ENCODE results near the gene MERTK.

DNA sequence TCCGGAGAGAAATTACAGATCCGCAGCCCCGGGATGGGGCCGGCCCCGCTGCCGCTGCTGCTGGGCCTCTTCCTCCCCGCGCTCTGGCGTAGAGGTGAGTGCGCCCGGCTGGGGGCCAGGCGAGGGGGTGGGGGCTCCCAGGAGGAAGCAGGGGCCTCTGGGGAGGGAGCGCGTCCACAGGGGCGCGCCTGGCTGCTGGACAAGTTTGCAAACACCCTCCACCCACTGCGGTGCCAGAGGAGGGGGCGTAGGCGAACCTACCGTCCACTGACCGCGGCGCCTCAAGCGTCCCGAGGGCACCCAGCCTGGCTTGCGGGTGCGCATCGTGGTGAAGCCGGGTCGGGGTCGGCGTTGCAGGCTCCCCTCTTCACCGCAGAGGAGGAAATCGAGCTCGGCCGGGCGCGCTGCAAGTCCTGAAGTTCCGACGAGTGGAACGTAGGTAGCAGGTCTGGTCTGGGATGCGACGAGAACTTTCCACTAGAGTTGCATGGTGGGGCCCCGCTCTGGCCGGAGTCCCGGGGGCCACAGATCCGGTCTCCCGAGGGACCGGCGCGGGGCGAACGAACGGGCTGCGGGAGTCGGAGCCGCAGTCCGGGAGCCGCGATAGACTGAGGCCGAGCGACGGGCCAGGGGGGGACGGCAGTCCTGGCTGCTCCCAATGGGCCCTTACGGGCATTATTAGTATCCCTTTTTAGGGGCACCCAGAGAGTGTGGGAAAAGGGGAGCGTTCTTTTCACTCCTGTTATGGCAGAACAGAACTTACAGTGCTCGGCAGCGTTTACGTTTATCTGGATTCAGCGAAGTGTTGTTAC, 502 bp downstream of the MERTK start:
- TF ChIP-seq, protein P1, sequence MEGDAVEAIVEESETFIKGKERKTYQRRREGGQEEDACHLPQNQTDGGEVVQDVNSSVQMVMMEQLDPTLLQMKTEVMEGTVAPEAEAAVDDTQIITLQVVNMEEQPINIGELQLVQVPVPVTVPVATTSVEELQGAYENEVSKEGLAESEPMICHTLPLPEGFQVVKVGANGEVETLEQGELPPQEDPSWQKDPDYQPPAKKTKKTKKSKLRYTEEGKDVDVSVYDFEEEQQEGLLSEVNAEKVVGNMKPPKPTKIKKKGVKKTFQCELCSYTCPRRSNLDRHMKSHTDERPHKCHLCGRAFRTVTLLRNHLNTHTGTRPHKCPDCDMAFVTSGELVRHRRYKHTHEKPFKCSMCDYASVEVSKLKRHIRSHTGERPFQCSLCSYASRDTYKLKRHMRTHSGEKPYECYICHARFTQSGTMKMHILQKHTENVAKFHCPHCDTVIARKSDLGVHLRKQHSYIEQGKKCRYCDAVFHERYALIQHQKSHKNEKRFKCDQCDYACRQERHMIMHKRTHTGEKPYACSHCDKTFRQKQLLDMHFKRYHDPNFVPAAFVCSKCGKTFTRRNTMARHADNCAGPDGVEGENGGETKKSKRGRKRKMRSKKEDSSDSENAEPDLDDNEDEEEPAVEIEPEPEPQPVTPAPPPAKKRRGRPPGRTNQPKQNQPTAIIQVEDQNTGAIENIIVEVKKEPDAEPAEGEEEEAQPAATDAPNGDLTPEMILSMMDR (IDR thresholded peaks at IDR 0.05; ENCODE audit: low read length) = no peak
- TF ChIP-seq EZH2phosphoT487 (IDR thresholded peaks at IDR 0.05; ENCODE audit: low read length) = no peak
- no peak for TF ChIP-seq EZH2 (optimal IDR thresholded peaks at IDR 0.05; ENCODE audit: low read depth, low read length)

Measured in MM.1S (cell line).